HG02840 (cell line): ENCODE data around the gene POLL.

Experiments used
- ATAC-seq: cut with Tn5 transposase; IDR thresholded peaks from one replicate; pipeline ENCODE4 v1.9.1; 2021; ENCODE audit warnings: mild to moderate bottlenecking, moderate library complexity, moderate number of reproducible peaks; ENCODE audit not compliant: unreplicated experiment, low FRiP score

Gene POLL

DNA sequence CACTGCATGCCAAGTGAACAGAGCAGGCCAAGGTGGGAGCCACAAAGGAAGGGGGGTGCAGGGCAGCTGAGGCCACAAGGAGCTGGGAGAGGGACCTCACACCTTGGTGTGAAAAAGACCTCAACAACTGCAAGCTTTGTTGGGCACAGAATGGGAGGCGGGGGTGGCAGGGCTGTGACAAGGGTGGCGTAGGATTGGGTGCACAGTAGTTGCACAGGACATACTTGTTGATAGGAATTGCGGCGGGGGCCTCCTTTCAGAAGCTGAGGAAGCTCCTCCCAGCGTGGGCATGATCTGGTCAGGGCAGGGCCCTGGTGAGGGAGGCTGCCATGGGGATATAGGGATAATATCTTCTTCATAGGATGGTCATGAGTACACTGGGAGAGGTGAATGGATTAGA, 25.8 kb downstream of the POLL start:
- no peak for ATAC-seq

DNA sequence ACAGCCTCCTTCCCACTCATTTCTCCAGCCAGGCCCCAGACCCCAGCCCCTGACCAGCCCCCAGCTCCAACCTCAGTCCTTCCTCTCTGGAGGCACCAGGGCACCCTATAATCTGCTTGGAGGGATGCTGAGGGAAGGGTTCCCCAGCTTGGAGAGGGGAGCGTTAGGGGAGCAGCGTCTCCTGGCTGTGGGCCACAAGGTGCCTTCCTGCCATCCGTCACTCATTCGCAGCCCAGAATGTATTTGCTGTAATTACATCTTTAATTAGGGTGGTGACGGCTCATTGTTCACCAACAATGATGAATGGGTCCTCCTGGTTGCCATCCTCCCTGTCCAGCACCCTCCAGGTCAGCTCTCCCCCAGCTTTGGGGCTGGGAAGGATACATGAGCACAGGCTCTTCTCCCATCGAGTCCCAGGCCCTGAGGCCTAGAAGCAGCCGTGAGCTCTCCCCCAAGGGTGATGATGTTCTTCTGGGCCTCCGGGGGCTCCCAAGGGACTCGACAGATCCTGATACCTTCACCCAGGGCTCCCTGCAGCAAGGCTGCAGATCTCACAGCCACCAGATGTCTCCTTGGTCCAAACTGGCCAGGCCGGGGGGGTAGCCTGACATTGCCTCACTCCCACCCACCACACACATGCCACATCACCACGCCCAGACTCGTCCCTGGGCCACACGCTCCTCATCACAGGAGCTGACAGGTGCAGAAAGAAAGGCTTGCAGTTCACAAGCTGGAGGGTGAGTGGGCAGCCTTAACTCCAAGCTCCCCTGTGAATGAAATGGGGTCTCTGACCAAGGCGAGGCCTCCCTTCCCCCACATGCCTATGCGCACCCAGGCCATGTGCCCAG, 26.8 kb downstream of the POLL start:
- no peak for ATAC-seq

DNA sequence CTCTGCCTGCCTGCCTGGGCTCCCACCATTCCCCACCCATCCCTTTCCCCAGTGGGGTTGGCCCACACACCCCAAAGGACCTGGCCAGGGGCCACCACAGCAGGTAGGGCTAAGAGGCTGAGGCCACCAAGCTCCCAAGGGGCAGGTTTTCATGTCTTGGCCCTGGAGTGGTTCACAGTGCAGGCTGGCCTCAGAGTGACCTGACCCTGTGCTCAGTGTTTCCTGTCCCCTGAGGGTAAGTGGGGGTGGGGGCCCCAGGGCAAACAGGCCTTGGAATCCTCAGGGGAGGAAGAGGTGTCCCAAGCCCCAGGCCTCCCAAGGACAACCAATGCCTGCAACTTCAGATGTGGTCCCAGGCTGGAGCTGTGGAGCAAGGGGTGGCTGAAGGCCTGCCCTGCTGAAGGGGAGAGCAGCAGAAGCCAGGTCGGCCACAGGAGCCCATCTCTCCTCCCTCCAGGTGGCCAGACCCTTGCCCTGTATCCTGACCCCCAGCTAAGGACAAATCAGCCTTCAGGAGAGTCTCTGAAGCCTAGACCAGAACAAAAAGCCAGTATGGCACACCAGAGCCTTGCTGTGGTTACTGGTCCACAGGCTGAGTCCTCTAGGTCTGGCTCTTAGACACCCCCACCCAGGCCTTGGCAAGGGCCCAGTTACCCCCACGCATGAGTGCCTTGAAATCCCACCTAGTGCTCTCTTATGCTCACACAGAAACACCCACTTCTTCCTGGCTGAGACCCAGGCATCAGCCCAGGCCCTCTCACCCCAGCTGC, 27.6 kb downstream of the POLL start:
- ATAC-seq: no peak

DNA sequence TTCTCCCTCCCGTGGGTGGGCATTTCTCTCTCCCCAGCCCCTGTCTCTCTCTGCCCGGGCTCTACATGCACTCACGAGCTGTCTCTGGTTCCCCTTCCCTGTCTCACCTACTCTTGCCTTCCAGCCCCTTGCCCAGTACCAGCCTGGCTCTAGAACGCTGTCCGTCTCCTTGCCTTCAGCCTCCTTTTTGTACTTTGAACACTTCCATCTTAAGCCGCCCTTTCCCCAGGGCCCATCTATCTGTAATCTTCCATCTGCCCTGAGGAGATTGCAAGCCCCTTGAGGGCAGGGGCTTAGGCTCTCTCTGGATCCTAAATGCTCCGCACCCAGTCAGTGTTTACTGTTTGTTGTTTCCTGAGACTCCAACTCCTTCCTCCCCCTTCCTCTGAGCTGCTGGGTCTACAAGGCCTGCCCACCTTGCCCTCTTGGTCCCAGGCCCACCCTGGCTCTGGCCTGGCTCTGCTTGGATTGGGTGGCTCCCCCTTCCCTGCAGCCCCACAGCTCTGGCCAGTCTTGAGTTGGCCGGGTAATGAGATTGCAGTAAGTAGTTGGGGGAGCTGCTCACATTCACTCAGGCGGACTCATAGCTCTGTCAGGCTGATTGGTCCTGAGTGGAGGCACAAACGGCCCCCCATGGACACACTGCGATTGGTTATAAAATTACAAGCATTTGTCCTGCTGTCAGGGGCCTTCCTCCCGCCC, 28.3 kb downstream of the POLL start:
- no peak for ATAC-seq

DNA sequence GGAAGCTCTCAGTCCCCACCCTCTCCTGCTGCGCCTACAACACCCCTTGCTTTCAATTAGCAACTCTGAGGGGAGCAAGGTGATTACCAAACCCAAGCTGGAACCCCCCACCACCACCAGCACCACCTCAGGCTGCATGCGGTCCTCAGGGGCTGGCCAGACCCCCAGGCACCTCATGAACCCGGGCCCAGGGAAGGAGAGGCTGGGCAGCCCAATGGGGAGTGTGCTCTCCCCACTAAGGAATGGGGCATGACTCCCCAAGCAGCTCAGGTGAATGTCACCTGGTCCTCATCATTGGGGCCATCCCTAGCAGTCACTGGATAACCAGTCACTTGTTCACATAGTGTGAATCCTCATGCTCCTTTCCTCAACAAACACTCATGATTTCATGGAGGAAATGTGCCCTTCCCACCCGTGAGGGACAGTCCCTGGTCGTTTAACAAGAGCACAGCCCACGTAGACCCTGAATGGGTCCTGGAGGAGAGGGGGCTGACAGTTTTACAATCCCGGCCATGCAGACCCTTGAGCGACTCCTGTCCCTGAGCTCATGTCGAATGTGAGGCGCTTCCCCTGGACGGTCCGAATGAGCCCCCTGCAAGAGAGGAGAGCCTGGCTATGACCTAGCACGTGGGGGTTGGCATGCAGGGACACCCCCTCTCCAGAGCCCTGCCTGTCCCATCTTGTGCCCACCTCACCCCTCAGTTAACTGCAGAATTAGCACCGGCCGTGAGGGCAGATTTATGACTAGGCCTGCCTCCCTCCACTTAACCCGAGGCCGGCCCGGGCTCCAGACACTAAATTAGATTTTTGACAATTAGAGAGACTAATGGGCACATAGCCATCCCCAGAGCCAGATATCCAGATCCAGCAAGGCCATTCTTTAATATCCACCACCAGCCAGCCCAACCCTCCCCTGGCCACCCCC, 29.1 kb downstream of the POLL start:
- ATAC-seq: no peak

DNA sequence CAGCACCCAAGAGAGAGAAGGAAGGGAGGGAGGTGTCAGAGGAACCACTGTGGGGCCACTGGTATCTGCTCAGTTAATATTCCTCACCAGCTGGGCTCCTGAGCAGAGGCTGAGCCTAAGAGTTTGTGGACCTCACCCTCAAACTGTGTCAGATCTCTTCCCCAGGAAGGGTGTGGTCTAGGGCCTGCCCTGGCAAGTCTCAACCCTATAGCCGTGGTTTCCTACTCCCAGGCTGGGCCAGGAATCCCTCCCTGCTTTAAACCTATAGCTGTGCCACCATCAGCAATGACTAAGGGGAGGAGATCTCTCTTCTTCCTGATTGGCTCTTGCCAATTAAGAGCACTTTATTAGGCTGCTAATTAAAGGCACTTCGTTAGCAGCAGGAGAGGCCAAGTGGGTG, 29.9 kb downstream of the POLL start:
- no peak for ATAC-seq

DNA sequence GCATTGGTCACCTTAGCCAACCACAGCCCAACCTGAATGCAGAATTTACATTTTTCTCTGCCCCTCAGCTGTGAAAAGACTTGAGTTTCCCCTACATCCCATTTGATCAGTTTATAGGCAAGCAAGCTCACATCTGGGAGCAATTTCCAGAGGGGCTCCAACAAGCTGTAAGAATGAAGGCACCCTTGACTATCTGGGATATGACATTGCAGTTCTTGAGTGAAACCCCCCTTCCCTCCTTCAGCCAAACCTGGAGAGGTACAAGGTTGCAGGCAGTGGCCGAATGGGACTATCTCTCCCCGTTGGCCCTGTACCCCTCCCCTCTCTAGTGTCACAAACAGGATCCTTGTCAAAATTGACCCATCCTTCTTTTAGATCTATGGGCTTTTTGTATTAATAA, 30.5 kb downstream of the POLL start:
- no peak for ATAC-seq

DNA sequence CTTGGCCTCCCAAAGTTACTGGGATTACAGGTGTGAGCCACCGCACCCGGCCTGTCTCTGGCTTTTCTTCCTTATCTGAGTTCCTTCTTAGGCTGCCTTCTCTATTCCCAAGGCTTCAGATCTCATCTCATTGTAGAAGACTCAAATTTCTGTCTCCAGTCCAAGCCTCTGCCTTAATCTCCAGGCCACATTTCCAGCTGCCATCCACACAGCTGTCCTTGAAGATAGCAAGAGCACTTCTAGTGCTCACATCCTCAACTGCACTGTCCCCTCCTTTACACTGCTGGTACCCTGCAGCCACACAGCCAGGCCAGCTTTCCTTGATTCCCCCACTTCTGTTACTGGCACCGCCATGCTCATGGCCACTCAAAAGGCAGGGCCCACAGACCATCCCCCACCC, 35.6 kb downstream of the POLL start:
- no peak for ATAC-seq

DNA sequence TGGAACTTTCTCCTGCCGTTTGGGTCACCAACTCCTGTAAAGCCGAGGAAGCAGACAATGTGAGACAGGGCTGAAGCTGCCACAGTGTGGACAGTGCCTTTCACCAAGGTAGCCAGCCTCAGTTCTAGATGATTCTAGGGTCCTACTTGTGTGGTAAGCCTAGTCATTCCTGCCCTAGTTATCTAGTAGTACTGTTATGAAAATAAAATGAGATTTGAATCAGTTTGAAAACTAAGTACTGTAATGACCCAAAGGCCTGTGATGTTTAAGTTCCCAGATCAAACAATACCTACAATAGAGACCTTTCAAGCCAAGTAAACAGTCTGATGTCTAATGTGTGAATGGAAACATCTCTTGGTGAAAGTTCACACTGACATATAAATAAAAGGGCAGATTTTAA, 37.1 kb downstream of the POLL start:
- no peak for ATAC-seq

DNA sequence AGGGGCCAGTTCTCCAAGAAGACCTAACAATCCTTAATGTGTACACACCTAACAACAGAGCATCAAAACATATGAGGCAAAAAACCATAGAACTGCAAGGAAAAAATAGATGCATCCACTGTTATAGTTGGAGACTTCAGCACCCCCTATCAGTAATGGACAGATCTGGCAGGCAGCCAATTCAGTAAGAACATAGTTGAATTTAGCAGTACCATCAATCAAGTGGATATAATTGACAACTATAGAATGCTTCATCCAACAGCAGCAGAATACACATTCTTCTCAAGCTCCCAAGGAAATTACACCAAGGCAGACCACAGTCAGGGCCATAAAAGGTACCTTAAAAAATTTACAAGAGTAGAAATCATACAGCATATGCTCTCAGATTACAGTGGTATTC, 42.2 kb downstream of the POLL start:
- no peak for ATAC-seq

DNA sequence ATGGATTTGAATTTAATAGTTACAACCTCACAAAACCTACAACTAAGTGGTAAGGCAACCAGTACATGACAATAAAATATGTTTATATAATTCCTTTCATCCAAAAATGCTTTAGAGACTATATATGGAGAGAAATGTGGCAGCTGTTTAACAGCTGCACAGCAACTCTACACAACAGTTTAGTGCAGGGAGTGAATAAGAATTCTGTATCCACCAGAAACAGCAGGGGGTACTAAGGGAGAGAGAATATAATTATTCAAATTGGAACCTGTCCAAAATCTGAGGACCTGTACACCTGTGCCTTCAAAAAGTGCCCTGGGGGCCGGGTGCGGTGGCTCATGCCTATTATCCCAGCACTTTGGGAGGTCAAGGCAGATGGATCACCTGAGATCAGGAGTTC, 49.6 kb downstream of the POLL start:
- no peak for ATAC-seq

DNA sequence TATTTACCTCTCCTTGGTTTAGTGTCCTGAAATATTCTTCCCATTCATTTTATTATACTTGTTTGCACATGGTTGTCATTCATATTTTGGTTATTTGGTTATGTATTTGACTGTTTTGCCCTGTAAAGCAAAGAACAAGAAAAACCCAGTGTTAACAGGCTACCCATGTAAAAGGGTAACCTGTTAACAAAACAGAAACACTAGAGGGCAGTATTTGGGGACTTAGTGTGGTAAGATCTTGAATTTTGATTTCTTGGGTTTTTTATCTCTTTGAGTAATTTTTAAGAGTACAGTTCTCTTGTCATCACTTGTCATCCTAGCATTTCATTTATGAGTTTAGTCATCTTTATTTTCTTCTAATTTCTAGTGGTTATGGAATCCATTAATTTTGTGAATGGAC, 51.3 kb downstream of the POLL start:
- no peak for ATAC-seq

DNA sequence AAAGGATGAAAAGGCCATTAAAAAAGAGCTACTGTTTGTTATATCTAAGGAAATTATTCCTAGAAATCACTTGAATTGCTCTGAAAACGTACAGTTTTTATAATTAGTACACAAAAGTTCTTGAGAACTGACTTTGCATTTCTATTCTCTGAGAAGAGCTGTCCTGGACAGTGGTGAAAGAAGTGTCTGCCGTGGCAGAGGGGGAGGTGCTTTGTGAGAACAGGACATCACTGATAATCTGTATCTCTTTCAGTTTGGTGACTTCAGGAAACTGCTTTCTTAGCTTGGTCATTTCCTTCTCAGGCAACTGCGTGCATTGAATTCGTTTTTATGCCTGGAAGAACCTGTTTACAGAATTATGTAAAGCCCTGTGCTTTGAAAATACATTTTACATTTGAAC, 52.1 kb downstream of the POLL start:
- no peak for ATAC-seq

DNA sequence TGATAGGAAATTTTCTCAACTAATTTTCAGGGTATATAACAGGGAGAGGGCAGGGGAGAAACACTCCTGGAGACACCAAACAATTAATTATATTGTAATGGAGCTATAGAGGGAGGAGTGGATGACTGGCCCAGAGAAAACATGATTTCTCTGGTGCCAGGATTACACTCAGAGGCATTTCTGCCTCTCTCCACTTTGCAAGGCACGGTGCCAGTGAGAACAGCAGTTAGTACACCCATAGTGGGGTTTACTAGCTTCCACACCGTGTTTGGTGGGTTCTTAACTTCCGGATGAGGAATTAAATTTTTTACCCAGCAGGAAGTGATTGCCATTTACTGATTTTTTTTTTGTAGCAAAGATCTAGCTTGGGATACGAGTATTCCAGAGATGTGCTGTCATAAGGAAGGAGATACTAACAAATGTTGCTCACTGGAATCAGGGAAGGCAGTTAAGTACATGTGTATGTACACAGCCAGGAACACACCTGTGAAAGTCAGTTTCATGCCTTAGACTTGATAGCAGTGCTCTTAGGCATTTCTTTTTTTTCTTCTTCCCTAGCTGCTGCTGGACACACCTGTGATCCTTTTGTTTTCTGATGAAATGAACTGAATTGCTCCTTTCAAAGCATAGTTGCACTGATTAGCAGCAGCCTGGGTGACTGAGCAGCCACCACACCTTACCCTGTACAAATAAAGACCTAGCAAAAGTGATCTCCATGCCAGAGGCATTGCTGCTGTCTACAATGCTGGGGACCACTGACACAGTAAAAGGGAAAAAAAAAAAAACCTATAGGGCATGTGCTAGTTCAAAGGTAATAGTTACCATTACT, 58.1 kb downstream of the POLL start:
- no peak for ATAC-seq

DNA sequence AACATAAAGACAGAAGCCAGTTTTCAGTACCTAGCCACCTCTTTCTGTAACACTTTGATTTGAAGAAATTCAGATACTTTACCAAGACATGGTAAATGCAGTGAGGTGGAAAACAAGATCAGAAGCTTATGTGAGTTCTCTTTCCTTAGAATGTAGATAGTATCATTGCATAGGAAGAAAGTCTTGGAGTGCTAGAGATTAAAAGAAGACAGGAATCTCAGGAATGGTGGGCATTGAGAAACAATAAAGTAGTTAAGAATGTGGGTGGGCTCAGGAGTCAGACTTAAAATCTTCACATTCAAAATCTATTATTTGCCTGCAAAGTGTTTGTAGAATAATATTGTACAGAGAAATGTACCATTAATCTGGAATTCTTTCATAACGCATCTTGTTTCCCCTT, 58.9 kb downstream of the POLL start:
- no peak for ATAC-seq
